ENCODE results near the gene GTF2I.
"Not testable (repeated sequence)": the region's sequence is repeated elsewhere in the genome, so short reads cannot be mapped to it uniquely, and the experiment has no call there.

GRCh38 chr7:74789200-74789736 is 131.8 kb downstream of the GTF2I start:
- TF ChIP-seq SUZ12 (IDR thresholded peaks at IDR 0.05; ENCODE audit: extremely low read depth, insufficient read depth, insufficient read length); YY1 (IDR thresholded peaks at IDR 0.05; ENCODE audit: insufficient read depth, insufficient read length): not testable (repeated sequence)

Data from NT2/D1 (cell line).